HG02981 (cell line): ENCODE results near the gene DDAH1.
"Not testable (repeated sequence)": the region's sequence is repeated elsewhere in the genome, so short reads cannot be mapped to it uniquely, and the experiment has no call there.

Experiments used
- ATAC-seq: cut with Tn5 transposase; IDR thresholded peaks from one replicate; pipeline ENCODE4 v1.9.1; 2021; ENCODE audit warnings: mild to moderate bottlenecking, moderate library complexity; ENCODE audit not compliant: unreplicated experiment

DDAH1 gene

DNA sequence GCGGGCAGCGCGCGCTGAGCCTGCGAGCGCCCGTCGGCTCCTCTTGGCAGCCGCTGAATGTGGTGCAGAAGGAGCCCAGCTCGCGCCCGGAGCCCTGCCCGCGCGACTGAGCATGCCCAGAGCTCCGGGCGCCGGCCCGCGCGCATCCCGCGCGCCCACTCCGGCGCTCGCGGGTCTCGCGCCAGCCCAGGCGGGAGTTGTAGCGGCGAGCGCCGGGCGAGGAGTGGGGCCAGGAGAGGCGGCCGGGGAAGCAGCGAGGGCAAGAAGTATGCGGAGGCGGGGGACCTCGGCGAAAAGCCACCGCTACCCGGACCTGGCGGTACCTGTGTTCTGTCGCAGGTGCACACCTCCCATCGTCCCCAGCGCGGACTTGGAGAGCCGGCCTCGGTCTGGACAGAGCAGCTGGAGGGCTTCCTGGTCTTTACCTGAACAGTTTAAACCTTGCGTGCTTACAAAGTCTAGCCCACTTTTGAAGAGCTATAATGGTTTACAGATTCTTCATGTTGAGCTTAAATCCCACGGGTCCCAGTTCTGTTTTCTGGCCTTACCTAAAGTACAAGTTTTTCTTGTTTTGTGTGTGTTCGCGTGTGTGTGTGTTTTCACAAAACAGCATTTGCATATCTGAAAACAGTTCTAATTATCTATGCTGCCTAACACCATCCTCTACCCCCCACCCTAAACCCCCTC, at the start of gene DDAH1:
TSS of gene DDAH1 (minus strand) at position 61 of the 687 bp plus-strand sequence. CDS start 114 bp downstream, outside the sequence.
- peak; percentile 30 for ATAC-seq

GRCh38 chr1:85513998-85514397, 49.0 kb upstream of the DDAH1 start:
- ATAC-seq: not testable (repeated sequence)

- ATAC-seq: no peak
Observed at GRCh38 chr1:85504417-85504816, 39.5 kb upstream of the DDAH1 start.

DNA sequence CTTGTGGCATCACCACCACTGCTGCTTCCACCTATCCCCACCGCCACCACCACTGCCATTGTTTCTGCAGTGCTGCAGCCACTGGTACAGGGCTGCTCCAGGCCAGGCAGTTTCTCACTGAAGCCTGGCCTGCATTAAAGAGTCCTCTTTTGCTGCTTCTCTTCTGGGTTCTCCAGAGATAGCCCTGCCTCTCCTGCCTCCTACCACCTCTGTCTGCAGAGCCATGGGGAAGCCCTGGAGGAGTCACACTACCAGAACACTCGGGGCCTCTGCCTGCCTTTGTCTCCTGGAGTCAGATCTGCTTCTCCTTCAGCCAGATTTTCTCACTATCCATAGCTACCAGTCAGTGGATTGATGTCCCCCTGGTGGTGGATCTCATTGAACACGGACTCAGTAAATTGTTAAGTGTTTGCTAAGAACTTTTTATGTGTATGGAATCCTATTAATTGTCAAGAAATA, 37.7 kb upstream of the DDAH1 start:
- ATAC-seq: no peak

DNA sequence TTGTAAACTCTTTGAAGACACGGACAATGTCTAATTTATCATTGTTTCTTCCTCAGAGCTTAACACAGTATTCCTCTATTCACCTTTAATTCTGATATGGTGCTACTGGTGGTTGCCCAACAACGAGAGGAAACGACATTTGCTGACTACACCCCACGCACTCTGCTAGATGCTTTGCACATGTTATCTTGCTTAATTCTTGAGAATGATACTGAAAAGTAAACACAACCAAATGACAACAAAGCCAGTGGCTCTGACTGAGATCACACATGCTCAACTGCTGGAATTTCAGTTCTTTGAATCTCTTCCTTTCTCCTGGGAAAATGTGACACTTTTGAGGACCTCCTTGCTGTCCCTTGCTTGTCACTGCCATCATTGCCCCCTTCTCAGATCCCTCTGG, 37.2 kb upstream of the DDAH1 start:
- ATAC-seq: no peak

DNA sequence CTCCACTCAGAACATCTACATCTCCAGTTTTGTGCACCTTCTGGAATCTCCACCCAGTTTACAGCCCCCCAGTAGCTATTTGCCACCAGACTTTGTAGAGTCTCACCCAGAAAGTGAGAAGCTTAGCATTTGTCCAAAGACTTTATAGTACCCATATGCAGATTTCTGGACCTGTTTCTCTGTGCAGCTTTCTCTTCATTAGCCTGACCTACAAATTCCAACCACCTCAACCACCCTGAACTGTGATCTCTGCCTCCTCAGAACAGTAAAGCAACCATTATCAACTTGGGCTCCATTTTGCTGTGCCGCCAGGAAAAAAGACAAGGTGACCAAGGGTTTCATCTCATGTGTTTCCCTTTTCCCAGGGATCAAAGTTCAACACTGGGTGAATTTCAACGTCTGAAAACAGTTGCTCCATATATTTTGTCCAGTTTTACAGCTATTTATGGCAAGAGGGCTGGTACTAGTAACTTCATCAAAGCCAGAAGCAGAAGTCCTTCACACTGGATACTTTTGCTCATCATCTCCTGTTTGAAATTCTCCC, 36.5 kb upstream of the DDAH1 start:
- ATAC-seq: no peak

- no peak for ATAC-seq
Observed at GRCh38 chr1:85496941-85497582, 32.1 kb upstream of the DDAH1 start.

- no peak for ATAC-seq
Observed at GRCh38 chr1:85495556-85495955, 30.6 kb upstream of the DDAH1 start.

DNA sequence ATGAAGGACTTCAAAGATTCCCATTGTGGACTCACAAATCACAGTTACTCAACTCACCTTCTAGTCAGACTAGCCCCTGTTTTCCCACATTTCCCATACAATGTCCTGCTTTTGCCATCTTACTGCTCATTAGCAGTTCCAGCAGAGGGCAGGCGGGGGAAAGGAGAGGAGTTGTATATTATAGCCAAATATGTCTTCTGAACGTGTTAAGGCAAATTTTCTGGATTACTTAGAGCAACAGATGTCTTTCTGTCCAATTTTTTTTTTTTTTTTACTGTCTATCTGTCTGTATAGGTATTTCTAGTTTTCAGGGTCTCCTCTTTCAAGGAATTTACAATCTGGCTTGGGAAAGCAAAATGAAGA, 29.9 kb upstream of the DDAH1 start:
- no peak for ATAC-seq

GRCh38 chr1:85494074-85494903, 29.3 kb upstream of the DDAH1 start:
- no peak for ATAC-seq

GRCh38 chr1:85490270-85490985, 25.5 kb upstream of the DDAH1 start:
- no peak for ATAC-seq

DNA sequence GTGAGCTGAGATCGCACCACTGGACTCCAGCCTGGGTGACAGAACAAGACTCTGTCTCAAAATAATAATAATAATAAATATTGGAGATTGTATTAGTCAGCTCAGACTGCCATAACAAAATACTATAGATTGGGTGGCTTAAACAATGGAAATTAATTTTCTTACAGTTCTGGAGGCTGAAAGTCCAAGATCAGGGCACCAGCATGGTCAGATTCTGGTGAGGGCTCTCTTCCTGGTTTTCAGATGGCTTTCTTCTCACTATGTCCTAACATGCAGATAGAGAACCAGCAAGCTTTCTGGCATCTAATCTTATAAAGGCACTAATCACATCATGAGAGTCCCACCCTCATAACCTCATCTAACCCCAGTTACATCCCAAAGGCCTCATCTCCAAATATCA, 23.2 kb upstream of the DDAH1 start:
- ATAC-seq: no peak

DNA sequence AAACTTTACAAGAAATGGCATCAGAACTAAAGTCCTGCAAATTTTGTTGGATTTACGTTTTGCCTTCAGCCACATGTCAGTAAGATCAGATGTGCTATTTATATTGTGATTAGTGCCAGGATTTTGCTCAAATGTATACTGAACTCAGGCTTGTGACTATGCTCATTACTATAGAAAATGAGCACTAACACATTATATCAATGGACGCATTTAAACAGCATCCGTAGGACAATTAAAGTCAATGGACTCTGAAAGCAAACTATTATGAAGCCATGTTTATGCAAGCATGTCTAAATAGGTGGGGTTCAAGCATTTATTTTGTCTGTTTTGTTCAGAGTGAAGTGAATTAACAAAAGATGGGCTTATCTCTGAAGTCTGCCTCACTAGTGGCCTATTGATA, 20.6 kb upstream of the DDAH1 start:
- ATAC-seq: no peak

- ATAC-seq: no peak
Observed at GRCh38 chr1:85484716-85485115, 19.8 kb upstream of the DDAH1 start.

DNA sequence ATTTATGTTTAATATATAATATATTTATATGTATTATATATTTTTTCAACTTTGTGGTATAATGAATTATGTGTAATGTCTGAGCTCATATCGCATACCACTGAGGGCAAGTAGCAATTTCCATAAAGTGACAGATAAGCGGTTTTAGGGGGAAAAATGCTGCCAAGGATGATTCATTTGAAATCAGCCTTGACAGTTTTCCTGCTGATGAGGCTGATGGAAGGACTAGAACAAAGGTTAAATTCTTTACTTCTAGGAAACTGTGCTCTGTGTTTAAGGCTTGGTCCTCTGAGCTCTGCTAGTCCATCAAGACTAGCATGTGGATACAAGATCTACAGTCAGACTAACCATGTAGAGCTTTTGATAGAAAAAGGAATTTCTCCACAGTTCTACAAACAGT, 19.3 kb upstream of the DDAH1 start:
- no peak for ATAC-seq

DNA sequence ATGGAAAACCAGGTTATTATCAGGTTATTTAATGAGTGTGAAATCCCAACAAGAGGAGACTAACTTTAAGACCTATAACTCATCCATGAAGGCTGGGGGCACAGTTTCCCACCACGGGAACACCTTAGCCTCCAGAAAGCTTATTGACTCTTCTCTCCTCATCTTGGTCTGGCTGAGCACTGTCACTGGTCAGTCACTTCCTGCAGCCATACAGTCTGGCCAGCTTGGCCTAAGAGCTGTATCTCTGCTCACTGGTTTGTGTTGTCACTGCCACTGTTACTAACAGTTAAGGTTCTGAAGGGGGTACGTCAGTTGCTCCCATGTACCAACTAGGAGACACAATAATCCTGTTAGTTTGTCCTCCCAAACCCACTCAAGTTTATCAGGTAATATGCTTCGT, 16.7 kb upstream of the DDAH1 start:
- no peak for ATAC-seq

GRCh38 chr1:85480566-85480965, 15.6 kb upstream of the DDAH1 start:
- no peak for ATAC-seq

DNA sequence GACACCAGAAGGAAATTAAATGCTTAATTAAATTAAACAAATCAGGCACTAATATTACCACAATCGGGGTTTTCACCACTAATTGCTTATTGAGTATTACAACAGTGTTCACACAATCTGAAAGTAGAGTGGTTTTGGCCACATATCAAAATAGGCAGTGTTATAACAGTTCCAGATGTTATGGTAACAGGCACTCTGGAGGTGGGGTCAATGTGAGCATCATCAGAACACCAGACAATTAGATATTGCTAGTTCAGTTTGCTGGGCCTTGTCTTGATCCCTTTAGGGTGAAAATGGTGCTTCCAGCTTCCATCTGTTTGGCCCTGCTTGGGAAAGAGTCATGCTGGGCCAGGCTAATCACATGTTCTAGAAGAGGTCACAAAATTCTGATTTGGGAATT, 14.5 kb upstream of the DDAH1 start:
- no peak for ATAC-seq

GRCh38 chr1:85478366-85478765, 13.4 kb upstream of the DDAH1 start:
- no peak for ATAC-seq

DNA sequence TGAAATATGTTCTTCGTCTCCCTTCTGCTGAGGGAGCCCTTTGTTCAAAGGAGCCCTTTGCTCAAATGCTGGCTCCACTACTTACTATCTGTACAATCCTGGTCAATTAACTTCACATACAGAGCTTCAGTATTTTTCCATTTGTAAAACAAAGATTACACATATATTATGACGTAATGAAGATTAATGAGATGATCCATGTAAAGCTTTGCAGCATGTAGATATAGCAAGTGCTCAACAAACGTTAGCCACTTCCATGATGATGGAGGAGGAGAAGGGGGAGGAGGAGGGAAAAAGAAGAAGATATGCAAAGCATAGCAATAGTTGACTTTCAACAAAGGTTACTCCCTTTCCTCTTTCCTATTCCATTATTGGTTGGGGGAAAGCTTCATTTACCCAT, 10.1 kb upstream of the DDAH1 start:
- ATAC-seq: no peak

DNA sequence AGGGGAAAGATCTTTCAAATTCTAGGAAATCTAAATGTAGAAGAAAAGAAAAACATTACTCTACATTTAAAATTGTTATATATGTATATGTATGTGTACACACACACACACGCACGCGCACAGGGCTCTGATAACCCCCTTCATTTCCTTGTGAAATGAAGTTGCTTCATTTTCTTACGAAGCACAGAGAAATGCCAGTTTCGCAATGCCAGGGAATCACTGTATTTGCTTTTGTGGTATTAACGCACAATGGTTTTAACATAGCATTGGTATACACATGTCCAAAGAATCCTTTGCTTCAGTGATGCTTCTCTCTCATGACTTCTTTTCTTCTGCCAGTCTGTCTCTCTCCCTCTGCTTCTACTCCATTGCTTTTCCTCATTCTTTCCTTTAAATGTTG, 8.4 kb upstream of the DDAH1 start:
- no peak for ATAC-seq
